HepG2 (cell line): Measurements from ENCODE around the gene TSPAN18. TPM values are rescaled to one million over a fixed set of nuclear protein-coding genes. Genes with fewer than 3 reads are reported as not detected.

Experiments
- ATAC-seq: fragments of 200-7000 bp; cut with Tn5 transposase; 3 replicates; pipeline ENCODE4 v1.9.1; 2020; ENCODE audit warnings: mild to moderate bottlenecking, moderate library complexity
- BruUV-seq: library from RNA; stranded (reverse); fragments of 400-500 nt; replicated peaks from 2 replicates; lab custom pipeline; 2021; lab: Mats Ljungman, UMichigan
- CTCF ChIA-PET: fragments of 300-600 bp; formaldehyde crosslinking; extraction: SDS; loops from one replicate; lab custom pipeline; 2021; ENCODE audit warnings: low total read pairs, inconsistent platforms, low intra/inter-chr PET ratio; lab: Yijun Ruan, JAX
- POLR2A ChIA-PET: fragments of 350-600 bp; sonication (Branson Sonifier 250); formaldehyde crosslinking; loops from one replicate; lab custom pipeline; 2020; ENCODE audit warnings: antibody characterized with exemption, inconsistent platforms; lab: Yijun Ruan, JAX
- DNase-seq: peaks from one replicate; pipeline ENCODE4 v3.0.0-alpha.2; 2015; ENCODE audit warnings: low spot score
- FAIRE-seq: peaks from 3 replicates; lab custom pipeline; 2011; peaks lifted over from hg19 to GRCh38; lab: Jason Lieb, UNC
- H2AFZ ChIP-seq: one replicate; pipeline ENCODE4 v1.6.1; 2011; ENCODE audit warnings: low read length, inconsistent platforms
- H3K27ac ChIP-seq: fragments of 300-600 bp; 3 replicates; pipeline ENCODE4 v1.8.0; 2011; ENCODE audit warnings: mixed run types, mild to moderate bottlenecking, mixed read lengths, low read length, inconsistent platforms; ENCODE audit not compliant: insufficient read depth; ENCODE audit errors: extremely low read length
- H3K27me3 ChIP-seq, 2 experiments: fragments of 200-600 bp in 1 of 2; 2 replicates in 1 of 2; 3 replicates in 1 of 2; pipeline versions ENCODE4 v1.6.0 to v1.8.0; 2011; ENCODE audit warnings: low read length in 2 of 2, mild to moderate bottlenecking in 2 of 2, moderate library complexity in 2 of 2, inconsistent platforms in 1 of 2; ENCODE audit not compliant: insufficient read depth in 2 of 2, control insufficient read depth in 1 of 2
- H3K36me3 ChIP-seq, 2 experiments: fragments of 200-600 bp in 1 of 2; replicated peaks in 1 of 2; 2 replicates in 1 of 2; 3 replicates in 1 of 2; pipeline versions ENCODE4 v1.5.1 to v1.8.0; 2011; ENCODE audit warnings: low read length in 2 of 2, inconsistent platforms in 1 of 2; ENCODE audit not compliant: insufficient read depth in 2 of 2, control insufficient read depth in 1 of 2
- H3K4me1 ChIP-seq: 2 replicates; pipeline ENCODE4 v1.5.1; 2012; ENCODE audit warnings: low read length, inconsistent platforms; ENCODE audit not compliant: insufficient read depth
- H3K4me2 ChIP-seq: 2 replicates; pipeline ENCODE4 v1.6.0; 2011; ENCODE audit warnings: low read depth, low read length, inconsistent platforms
- H3K4me3 ChIP-seq, 3 experiments: fragments of 200-600 bp in 1 of 3; sonication (generic), shearing (Covaris generic) in 1 of 3; replicated peaks in 1 of 3; 2 replicates each; pipeline ENCODE4 v1.5.1; 2011 to 2016; ENCODE audit warnings: low read length in 3 of 3, inconsistent platforms in 2 of 3, low read depth in 2 of 3, mild to moderate bottlenecking in 2 of 3, control low read depth in 1 of 3, mixed read lengths in 1 of 3; ENCODE audit not compliant: insufficient read depth in 1 of 3
- H3K79me2 ChIP-seq: one replicate; pipeline ENCODE4 v1.6.1; 2011; ENCODE audit warnings: low read length, inconsistent platforms; ENCODE audit not compliant: insufficient read depth
- H3K9ac ChIP-seq: 2 replicates; pipeline ENCODE4 v1.6.0; 2011; ENCODE audit warnings: mild to moderate bottlenecking, low read depth, low read length, inconsistent platforms; ENCODE audit not compliant: insufficient read depth
- H3K9me3 ChIP-seq: 2 replicates; pipeline ENCODE4 v1.5.1; 2012; ENCODE audit warnings: mild to moderate bottlenecking, low read length
- H4K20me1 ChIP-seq: 2 replicates; pipeline ENCODE4 v1.6.0; 2011; ENCODE audit warnings: inconsistent platforms, mild to moderate bottlenecking, low read length, moderate library complexity; ENCODE audit not compliant: insufficient read depth
- ASH2L ChIP-seq: fragments of 300-600, 200-600 bp; sonication (generic); IDR thresholded peaks from 2 replicates; pipeline ENCODE4 v1.7.0; 2017; ENCODE audit warnings: low read depth, mild to moderate bottlenecking, moderate library complexity, mixed read lengths, low read length; ENCODE audit not compliant: insufficient read length
- ETV5 ChIP-seq: IDR thresholded peaks from 2 replicates; pipeline ENCODE4 v1.6.1; 2018; ENCODE audit warnings: missing biosample characterization, missing genetic modification reagents, inconsistent platforms, borderline replicate concordance
- GATA4 ChIP-seq: sonication (generic); IDR thresholded peaks from 2 replicates; pipeline ENCODE4 v1.6.1; 2016; ENCODE audit warnings: antibody characterized with exemption, low read depth, borderline replicate concordance
- SRY ChIP-seq: sonication (generic); formaldehyde crosslinking; IDR thresholded peaks from 2 replicates; pipeline ENCODE4 v1.8.0; 2022; ENCODE audit warnings: mild to moderate bottlenecking, missing genetic modification reagents
- ZNF816 ChIP-seq: sonication (generic); formaldehyde crosslinking; IDR thresholded peaks from 2 replicates; pipeline ENCODE4 v1.8.0; 2022; ENCODE audit warnings: missing genetic modification reagents, mild to moderate bottlenecking, borderline replicate concordance
- WGBS: methylation state at CpG from one replicate; pipeline ENCODE4 v1.1.6; 2017; ENCODE audit warnings: low lambda C conversion rate; 5-methylcytosine and 5-hydroxymethylcytosine counted together
- in situ Hi-C: cut with HindIII; loops from 2 replicates; pipeline ENCODE4 v1.10.0; 2017; ENCODE audit warnings: low pct_unique_long_range_greater_than_20kb; ENCODE audit not compliant: extremely low pct_ligation_motif_present
- intact Hi-C: fragments of 100-400 bp; cut with micrococcal nuclease; formaldehyde crosslinking; loops from one replicate; pipeline ENCODE4 v1.10.0; 2022; ENCODE audit not compliant: unreplicated experiment
- polyA plus RNA-seq, 8 experiments: library from polyadenylated mRNA; depleted of rRNA in 3 of 8; stranded (reverse) in 7 of 8; unstranded in 1 of 8; fragments of >200 nt; fragmentation: Illumina TruSeq in 4 of 8; extraction: Trizol in 4 of 8; gene quantifications; 2 replicates each; pipeline versions ENCODE4 v1.2.1 to v1.2.3, GENCODE V29; 2011 to 2016; ENCODE audit warnings: low read depth in 4 of 8, missing spikeins in 1 of 8, mixed read lengths in 1 of 8; ENCODE audit not compliant: insufficient read depth in 1 of 8
- total RNA-seq, 5 experiments: library from RNA; depleted of rRNA; stranded (reverse); fragments of >200 nt; fragmentation: Illumina TruSeq; extraction: Trizol; gene quantifications; 2 replicates each; pipeline ENCODE4 v1.2.3, GENCODE V29; 2016; ENCODE audit warnings: low read depth in 1 of 5
- TF ChIP-seq, protein P1 (sequence below): sonication (generic); formaldehyde crosslinking; IDR thresholded peaks from 2 replicates; pipeline ENCODE4 v1.5.1; 2020; ENCODE audit warnings: mild to moderate bottlenecking, missing genetic modification reagents, borderline replicate concordance
- TF ChIP-seq, protein P2 (sequence below): IDR thresholded peaks from 2 replicates; pipeline ENCODE4 v1.6.1; 2016; ENCODE audit warnings: missing compliant biosample characterization, missing genetic modification reagents, borderline replicate concordance
- TF ChIP-seq, protein P3 (sequence below): sonication (generic); formaldehyde crosslinking; IDR thresholded peaks from 2 replicates; pipeline ENCODE4 v1.4.0; 2020; ENCODE audit warnings: missing genetic modification reagents

TSPAN18 gene
- total and polyA plus RNA-seq, 2 of the 13 experiments (the other 11 are each of a cell fraction or from before 2014, with no cell fraction given): not detected

DNA sequence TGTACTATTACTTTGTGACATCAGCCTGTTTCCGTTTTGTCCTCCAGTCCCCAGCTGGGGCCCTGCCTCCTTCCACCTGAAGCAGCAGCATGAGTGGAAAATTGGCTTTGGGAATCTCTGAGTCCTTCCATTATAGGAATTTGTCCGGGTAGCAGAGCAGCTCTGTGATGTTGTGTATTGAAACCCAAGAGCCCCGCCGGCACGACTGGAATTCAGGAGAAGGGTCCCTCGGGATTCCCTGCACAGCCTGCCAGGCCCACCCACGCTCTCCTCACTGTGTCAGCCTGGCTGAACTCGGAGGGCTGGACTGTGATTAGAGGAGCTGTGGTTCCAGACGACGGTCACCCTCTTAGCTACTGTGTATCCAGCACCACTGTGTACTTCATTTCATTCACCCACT lies 18.8 kb upstream of the TSPAN18 start:
- intact Hi-C loops (no loop called here), in situ Hi-C loops (no loop called here)
- peaks cover 20% of the 10 kb centered on the region for H3K4me1 ChIP-seq
- CTCF ChIA-PET: no interaction called here
- BruUV-seq: no TSS peak
- no peaks in the 10 kb centered on the region for H4K20me1 ChIP-seq
- peaks cover 8% of the 10 kb centered on the region; the same call in 1 of the 2 replicates for H3K9me3 ChIP-seq
- DNase-seq: no peak
- no peak overlapping the region for H3K4me2 ChIP-seq
- no peak overlapping the region for H3K4me3 ChIP-seq
- no peaks in the 10 kb centered on the region for H3K79me2 ChIP-seq
- H2AFZ ChIP-seq: no peak overlapping the region
- no peak for ATAC-seq
- H3K27me3 ChIP-seq: no peaks in the 10 kb centered on the region; a peak in 1 of 5 replicates
- H3K27ac ChIP-seq: no peak overlapping the region
- no peak for TF ChIP-seq SRY (CRISPR knock-in tag)
- no peak for TF ChIP-seq ETV5 (CRISPR knock-in tag)
- TF ChIP-seq, protein P1, sequence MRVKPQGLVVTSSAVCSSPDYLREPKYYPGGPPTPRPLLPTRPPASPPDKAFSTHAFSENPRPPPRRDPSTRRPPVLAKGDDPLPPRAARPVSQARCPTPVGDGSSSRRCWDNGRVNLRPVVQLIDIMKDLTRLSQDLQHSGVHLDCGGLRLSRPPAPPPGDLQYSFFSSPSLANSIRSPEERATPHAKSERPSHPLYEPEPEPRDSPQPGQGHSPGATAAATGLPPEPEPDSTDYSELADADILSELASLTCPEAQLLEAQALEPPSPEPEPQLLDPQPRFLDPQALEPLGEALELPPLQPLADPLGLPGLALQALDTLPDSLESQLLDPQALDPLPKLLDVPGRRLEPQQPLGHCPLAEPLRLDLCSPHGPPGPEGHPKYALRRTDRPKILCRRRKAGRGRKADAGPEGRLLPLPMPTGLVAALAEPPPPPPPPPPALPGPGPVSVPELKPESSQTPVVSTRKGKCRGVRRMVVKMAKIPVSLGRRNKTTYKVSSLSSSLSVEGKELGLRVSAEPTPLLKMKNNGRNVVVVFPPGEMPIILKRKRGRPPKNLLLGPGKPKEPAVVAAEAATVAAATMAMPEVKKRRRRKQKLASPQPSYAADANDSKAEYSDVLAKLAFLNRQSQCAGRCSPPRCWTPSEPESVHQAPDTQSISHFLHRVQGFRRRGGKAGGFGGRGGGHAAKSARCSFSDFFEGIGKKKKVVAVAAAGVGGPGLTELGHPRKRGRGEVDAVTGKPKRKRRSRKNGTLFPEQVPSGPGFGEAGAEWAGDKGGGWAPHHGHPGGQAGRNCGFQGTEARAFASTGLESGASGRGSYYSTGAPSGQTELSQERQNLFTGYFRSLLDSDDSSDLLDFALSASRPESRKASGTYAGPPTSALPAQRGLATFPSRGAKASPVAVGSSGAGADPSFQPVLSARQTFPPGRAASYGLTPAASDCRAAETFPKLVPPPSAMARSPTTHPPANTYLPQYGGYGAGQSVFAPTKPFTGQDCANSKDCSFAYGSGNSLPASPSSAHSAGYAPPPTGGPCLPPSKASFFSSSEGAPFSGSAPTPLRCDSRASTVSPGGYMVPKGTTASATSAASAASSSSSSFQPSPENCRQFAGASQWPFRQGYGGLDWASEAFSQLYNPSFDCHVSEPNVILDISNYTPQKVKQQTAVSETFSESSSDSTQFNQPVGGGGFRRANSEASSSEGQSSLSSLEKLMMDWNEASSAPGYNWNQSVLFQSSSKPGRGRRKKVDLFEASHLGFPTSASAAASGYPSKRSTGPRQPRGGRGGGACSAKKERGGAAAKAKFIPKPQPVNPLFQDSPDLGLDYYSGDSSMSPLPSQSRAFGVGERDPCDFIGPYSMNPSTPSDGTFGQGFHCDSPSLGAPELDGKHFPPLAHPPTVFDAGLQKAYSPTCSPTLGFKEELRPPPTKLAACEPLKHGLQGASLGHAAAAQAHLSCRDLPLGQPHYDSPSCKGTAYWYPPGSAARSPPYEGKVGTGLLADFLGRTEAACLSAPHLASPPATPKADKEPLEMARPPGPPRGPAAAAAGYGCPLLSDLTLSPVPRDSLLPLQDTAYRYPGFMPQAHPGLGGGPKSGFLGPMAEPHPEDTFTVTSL (CRISPR knock-in tag): no peak
- no peak for TF ChIP-seq GATA4
- no peak for TF ChIP-seq ASH2L
- TF ChIP-seq ZNF816 (CRISPR knock-in tag): no peak
- TF ChIP-seq, protein P2, sequence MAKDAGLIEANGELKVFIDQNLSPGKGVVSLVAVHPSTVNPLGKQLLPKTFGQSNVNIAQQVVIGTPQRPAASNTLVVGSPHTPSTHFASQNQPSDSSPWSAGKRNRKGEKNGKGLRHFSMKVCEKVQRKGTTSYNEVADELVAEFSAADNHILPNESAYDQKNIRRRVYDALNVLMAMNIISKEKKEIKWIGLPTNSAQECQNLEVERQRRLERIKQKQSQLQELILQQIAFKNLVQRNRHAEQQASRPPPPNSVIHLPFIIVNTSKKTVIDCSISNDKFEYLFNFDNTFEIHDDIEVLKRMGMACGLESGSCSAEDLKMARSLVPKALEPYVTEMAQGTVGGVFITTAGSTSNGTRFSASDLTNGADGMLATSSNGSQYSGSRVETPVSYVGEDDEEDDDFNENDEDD (CRISPR knock-in tag): no peak
- TF ChIP-seq, protein P3, sequence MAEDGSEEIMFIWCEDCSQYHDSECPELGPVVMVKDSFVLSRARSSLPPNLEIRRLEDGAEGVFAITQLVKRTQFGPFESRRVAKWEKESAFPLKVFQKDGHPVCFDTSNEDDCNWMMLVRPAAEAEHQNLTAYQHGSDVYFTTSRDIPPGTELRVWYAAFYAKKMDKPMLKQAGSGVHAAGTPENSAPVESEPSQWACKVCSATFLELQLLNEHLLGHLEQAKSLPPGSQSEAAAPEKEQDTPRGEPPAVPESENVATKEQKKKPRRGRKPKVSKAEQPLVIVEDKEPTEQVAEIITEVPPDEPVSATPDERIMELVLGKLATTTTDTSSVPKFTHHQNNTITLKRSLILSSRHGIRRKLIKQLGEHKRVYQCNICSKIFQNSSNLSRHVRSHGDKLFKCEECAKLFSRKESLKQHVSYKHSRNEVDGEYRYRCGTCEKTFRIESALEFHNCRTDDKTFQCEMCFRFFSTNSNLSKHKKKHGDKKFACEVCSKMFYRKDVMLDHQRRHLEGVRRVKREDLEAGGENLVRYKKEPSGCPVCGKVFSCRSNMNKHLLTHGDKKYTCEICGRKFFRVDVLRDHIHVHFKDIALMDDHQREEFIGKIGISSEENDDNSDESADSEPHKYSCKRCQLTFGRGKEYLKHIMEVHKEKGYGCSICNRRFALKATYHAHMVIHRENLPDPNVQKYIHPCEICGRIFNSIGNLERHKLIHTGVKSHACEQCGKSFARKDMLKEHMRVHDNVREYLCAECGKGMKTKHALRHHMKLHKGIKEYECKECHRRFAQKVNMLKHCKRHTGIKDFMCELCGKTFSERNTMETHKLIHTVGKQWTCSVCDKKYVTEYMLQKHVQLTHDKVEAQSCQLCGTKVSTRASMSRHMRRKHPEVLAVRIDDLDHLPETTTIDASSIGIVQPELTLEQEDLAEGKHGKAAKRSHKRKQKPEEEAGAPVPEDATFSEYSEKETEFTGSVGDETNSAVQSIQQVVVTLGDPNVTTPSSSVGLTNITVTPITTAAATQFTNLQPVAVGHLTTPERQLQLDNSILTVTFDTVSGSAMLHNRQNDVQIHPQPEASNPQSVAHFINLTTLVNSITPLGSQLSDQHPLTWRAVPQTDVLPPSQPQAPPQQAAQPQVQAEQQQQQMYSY (CRISPR knock-in tag): no peak
- 50% methylated on average over 4 of the region's 10 CpGs for WGBS
- H3K9ac ChIP-seq: no peak overlapping the region
- H3K36me3 ChIP-seq: no peaks in the 10 kb centered on the region
- POLR2A ChIA-PET: no interaction called here
- FAIRE-seq: no peak
